OCI-LY7 (cell line): ENCODE results near the gene TANC1.

ENCODE experiments used
- CTCF ChIP-seq: fragments of 200-600 bp; sonication (generic); conservative IDR thresholded peaks from 2 replicates; pipeline ENCODE4 v1.5.1; 2014; ENCODE audit warnings: mild to moderate bottlenecking, antibody characterized with exemption, low read length, moderate library complexity, mixed read lengths
- EZH2phosphoT487 ChIP-seq: fragments of 200-600 bp; sonication (generic); IDR thresholded peaks from 2 replicates; pipeline ENCODE4 v1.6.1; 2018; ENCODE audit warnings: low read depth, borderline replicate concordance, mild to moderate bottlenecking, mixed run types, antibody characterized with exemption, low read length, moderate library complexity, mixed read lengths

GRCh38 chr2:159157361-159158209 lies 189.1 kb downstream of the TANC1 start:
- no peak for TF ChIP-seq CTCF
- TF ChIP-seq EZH2phosphoT487: no peak
